H1 (cell line): ENCODE measurements around the gene PPME1. TPM values are rescaled to one million over a fixed set of nuclear protein-coding genes. Genes with fewer than 3 reads are reported as not detected.

ENCODE experiments used
- CTCF ChIA-PET: fragments of 300-600 bp; sonication (Branson Sonifier 250); formaldehyde crosslinking; loops from one replicate; lab custom pipeline; 2021; ENCODE audit not compliant: partially characterized antibody; lab: Charles Lee
- POLR2A ChIA-PET: fragments of 300-600 bp; sonication (Branson Sonifier 250); formaldehyde crosslinking; loops from one replicate; lab custom pipeline; 2021; ENCODE audit warnings: inconsistent platforms; ENCODE audit not compliant: partially characterized antibody; lab: Charles Lee
- DNase-seq, 2 experiments: peaks; one replicate each; pipeline versions ENCODE4 v3.0.0 to v3.0.0-alpha.2; 2010 to 2022; ENCODE audit warnings: low spot score in 2 of 2, low read depth in 1 of 2, mixed read lengths in 1 of 2
- FAIRE-seq: peaks from 2 replicates; lab custom pipeline; 2011; peaks lifted over from hg19 to GRCh38; lab: Jason Lieb, UNC
- H2AFZ ChIP-seq: 2 replicates; pipeline ENCODE4 v1.8.1; 2012; ENCODE audit warnings: low read length, inconsistent platforms
- H2AK5ac ChIP-seq: 2 replicates; pipeline ENCODE4 v1.6.1; 2013; ENCODE audit warnings: low read depth, low read length
- H2BK120ac ChIP-seq: replicated peaks from 2 replicates; pipeline ENCODE3; 2013; ENCODE audit warnings: low read depth, low read length, inconsistent platforms
- H2BK12ac ChIP-seq: 2 replicates; pipeline ENCODE4 v1.6.1; 2013; ENCODE audit warnings: low read depth, low read length
- H2BK15ac ChIP-seq: 2 replicates; pipeline ENCODE4 v1.6.1; 2013; ENCODE audit warnings: low read length
- H2BK20ac ChIP-seq: 2 replicates; pipeline ENCODE4 v1.6.1; 2013; ENCODE audit warnings: low read length
- H2BK5ac ChIP-seq: 2 replicates; pipeline ENCODE4 v1.6.1; 2013; ENCODE audit warnings: low read depth, low read length
- H3K14ac ChIP-seq: 2 replicates; pipeline ENCODE4 v1.6.1; 2013; ENCODE audit warnings: inconsistent platforms; ENCODE audit not compliant: insufficient read length
- H3K18ac ChIP-seq: 2 replicates; pipeline ENCODE4 v1.6.1; 2013; ENCODE audit warnings: low read length; ENCODE audit errors: extremely low read depth
- H3K23ac ChIP-seq: 2 replicates; pipeline ENCODE4 v1.6.1; 2013; ENCODE audit warnings: inconsistent platforms; ENCODE audit not compliant: insufficient read length
- H3K23me2 ChIP-seq: 2 replicates; pipeline ENCODE4 v1.6.1; 2013; ENCODE audit warnings: low read depth, low read length
- H3K27ac ChIP-seq: 2 replicates; pipeline ENCODE4 v1.6.1; 2011; ENCODE audit warnings: low read depth, low read length, inconsistent platforms
- H3K27me3 ChIP-seq, 4 experiments: replicated peaks in 1 of 4; 1 replicate in 1 of 4; 2 replicates in 3 of 4; pipeline versions ENCODE4 v1.6.1 to v1.8.1; 2011 to 2013; ENCODE audit warnings: low read length in 3 of 4, mild to moderate bottlenecking in 3 of 4, inconsistent platforms in 2 of 4, mixed read lengths in 2 of 4, moderate library complexity in 1 of 4; ENCODE audit not compliant: control insufficient read depth in 3 of 4, insufficient read depth in 3 of 4; ENCODE audit errors: extremely low read depth in 1 of 4
- H3K36me3 ChIP-seq, 4 experiments: 2 replicates each; pipeline versions ENCODE4 v1.6.1 to v1.8.1; 2011 to 2013; ENCODE audit warnings: mild to moderate bottlenecking in 4 of 4, low read length in 3 of 4, moderate library complexity in 2 of 4, control low read depth in 1 of 4, inconsistent platforms in 1 of 4; ENCODE audit not compliant: insufficient read depth in 4 of 4, control insufficient read depth in 2 of 4
- H3K4ac ChIP-seq: replicated peaks from 2 replicates; pipeline ENCODE3; 2013; ENCODE audit warnings: low read length, low read depth, mixed read lengths, inconsistent platforms; ENCODE audit not compliant: insufficient read length
- H3K4me1 ChIP-seq, 4 experiments: replicated peaks in 1 of 4; 1 replicate in 1 of 4; 2 replicates in 3 of 4; pipeline versions ENCODE4 v1.6.1 to v1.8.1; 2011 to 2013; ENCODE audit warnings: low read length in 3 of 4, inconsistent platforms in 2 of 4, mixed read lengths in 1 of 4; ENCODE audit not compliant: insufficient read depth in 4 of 4, control insufficient read depth in 3 of 4
- H3K4me2 ChIP-seq, 2 experiments: 2 replicates each; pipeline versions ENCODE4 v1.6.1 to v1.8.1; 2011 to 2013; ENCODE audit warnings: low read depth in 2 of 2, low read length in 2 of 2, control low read depth in 1 of 2, inconsistent platforms in 1 of 2, mild to moderate bottlenecking in 1 of 2; ENCODE audit not compliant: insufficient read depth in 1 of 2
- H3K4me3 ChIP-seq, 4 experiments: fragments of 200-600, 300-600 bp in 1 of 4; sonication (generic), shearing (Covaris generic), sonication (Bioruptor Twin) in 1 of 4; 2 replicates each; pipeline versions ENCODE4 v1.5.1 to v1.8.1; 2011 to 2016; ENCODE audit warnings: low read length in 4 of 4, low read depth in 3 of 4, control low read depth in 2 of 4, inconsistent platforms in 2 of 4, mild to moderate bottlenecking in 2 of 4, mixed read lengths in 1 of 4, moderate library complexity in 1 of 4; ENCODE audit not compliant: insufficient read depth in 2 of 4; ENCODE audit errors: extremely low read depth in 1 of 4
- H3K56ac ChIP-seq: replicated peaks from 2 replicates; pipeline ENCODE3; 2013; ENCODE audit warnings: low read depth, mild to moderate bottlenecking, mixed read lengths, low read length, inconsistent platforms; ENCODE audit not compliant: insufficient read length
- H3K79me1 ChIP-seq: 2 replicates; pipeline ENCODE4 v1.6.1; 2013; ENCODE audit warnings: low read depth, low read length, control low read depth
- H3K79me2 ChIP-seq, 2 experiments: 2 replicates each; pipeline versions ENCODE4 v1.6.1 to v1.8.1; 2012 to 2013; ENCODE audit warnings: low read length in 2 of 2, mild to moderate bottlenecking in 2 of 2, inconsistent platforms in 1 of 2; ENCODE audit not compliant: insufficient read depth in 2 of 2, control insufficient read depth in 1 of 2
- H3K9ac ChIP-seq, 4 experiments: replicated peaks in 1 of 4; 1 replicate in 1 of 4; 2 replicates in 3 of 4; pipeline versions ENCODE4 v1.6.1 to v1.8.1; 2011 to 2013; ENCODE audit warnings: low read depth in 3 of 4, low read length in 3 of 4, control low read depth in 2 of 4, mild to moderate bottlenecking in 2 of 4, moderate library complexity in 2 of 4, inconsistent platforms in 1 of 4; ENCODE audit errors: extremely low read depth in 1 of 4
- H3K9me3 ChIP-seq, 2 experiments: 2 replicates each; pipeline versions ENCODE4 v1.6.1 to v1.8.1; 2012 to 2013; ENCODE audit warnings: mild to moderate bottlenecking in 2 of 2, moderate library complexity in 2 of 2, control low read depth in 1 of 2, inconsistent platforms in 1 of 2, low read depth in 1 of 2, low read length in 1 of 2, mixed read lengths in 1 of 2; ENCODE audit not compliant: insufficient read depth in 2 of 2
- H4K20me1 ChIP-seq, 2 experiments: replicated peaks in 1 of 2; 2 replicates each; pipeline versions ENCODE3 to v1.8.1; 2011 to 2013; ENCODE audit warnings: inconsistent platforms in 2 of 2, low read length in 2 of 2, mild to moderate bottlenecking in 1 of 2; ENCODE audit not compliant: insufficient read depth in 2 of 2, control insufficient read depth in 1 of 2
- H4K5ac ChIP-seq: 2 replicates; pipeline ENCODE4 v1.6.1; 2013; ENCODE audit warnings: low read length, low read depth, mixed read lengths, inconsistent platforms; ENCODE audit not compliant: insufficient read length
- H4K8ac ChIP-seq: 2 replicates; pipeline ENCODE4 v1.8.0; 2013; ENCODE audit warnings: mild to moderate bottlenecking, moderate library complexity, low read length, inconsistent platforms; ENCODE audit not compliant: insufficient read depth; ENCODE audit errors: extremely low read depth
- H4K91ac ChIP-seq: replicated peaks from 2 replicates; pipeline ENCODE3; 2013; ENCODE audit warnings: low read length, mixed read lengths, inconsistent platforms; ENCODE audit not compliant: insufficient read length
- ASH2L ChIP-seq: fragments of 200-600, 300-600 bp; sonication (generic); IDR thresholded peaks from one replicate; pipeline ENCODE4 v1.7.1; 2017; ENCODE audit warnings: low read length
- BRCA1 ChIP-seq: IDR thresholded peaks from 2 replicates; pipeline ENCODE4 v1.6.1; 2012; ENCODE audit warnings: low read depth, low read length, improper control_type of control experiment
- CBX8 ChIP-seq: fragments of 300-800, 300-1000 bp; sonication (generic); IDR thresholded peaks from 2 replicates; pipeline ENCODE4 v1.7.1; 2016; ENCODE audit warnings: low read depth, low read length, borderline replicate concordance
- CREB1 ChIP-seq: IDR thresholded peaks from 2 replicates; pipeline ENCODE4 v1.6.1; 2012; ENCODE audit warnings: inconsistent platforms
- JUND ChIP-seq: IDR thresholded peaks from 2 replicates; pipeline ENCODE4 v1.6.1; 2011; ENCODE audit warnings: mild to moderate bottlenecking, improper control_type of control experiment, low read length
- KDM1A ChIP-seq: fragments of 200-600, 300-600 bp; sonication (generic); IDR thresholded peaks from 2 replicates; pipeline ENCODE4 v1.7.1; 2016; ENCODE audit warnings: mild to moderate bottlenecking, low read length, borderline replicate concordance
- RFX5 ChIP-seq: IDR thresholded peaks from 2 replicates; pipeline ENCODE4 v1.6.1; 2011; ENCODE audit warnings: low read depth, low read length, improper control_type of control experiment, borderline replicate concordance
- RXRA ChIP-seq: IDR thresholded peaks from 2 replicates; pipeline ENCODE4 v1.6.1; 2011; ENCODE audit warnings: low read depth, mild to moderate bottlenecking, low read length, moderate library complexity; ENCODE audit not compliant: insufficient read depth
- SP1 ChIP-seq: IDR thresholded peaks from 2 replicates; pipeline ENCODE4 v1.6.1; 2011; ENCODE audit warnings: low read depth, low read length
- ZNF274 ChIP-seq: IDR thresholded peaks from 2 replicates; pipeline ENCODE4 v1.7.0; 2012; ENCODE audit warnings: low read length, borderline replicate concordance; ENCODE audit errors: extremely low read depth
- WGBS, 2 experiments: shearing (Covaris generic) in 1 of 2; methylation state at CpG; one replicate each; pipeline versions ENCODE4 v1.1.6 to v1.1.7; 2013 to 2015; ENCODE audit warnings: low lambda C conversion rate in 2 of 2, mixed read lengths in 2 of 2, inconsistent platforms in 1 of 2, low coverage in 1 of 2, missing lambda C conversion rate in 1 of 2; ENCODE audit not compliant: insufficient replicate concordance in 2 of 2, insufficient coverage in 1 of 2, insufficient read length in 1 of 2; ENCODE audit errors: extremely low coverage in 1 of 2, missing lambda C conversion rate in 1 of 2; 5-methylcytosine and 5-hydroxymethylcytosine counted together
- polyA plus RNA-seq, 7 experiments: library from polyadenylated mRNA; depleted of rRNA in 3 of 7; stranded (reverse) in 5 of 7; unstranded in 2 of 7; fragments of >200 nt in 5 of 7; fragments of 200-250 nt in 2 of 7; gene quantifications; 1 replicate in 5 of 7; 2 replicates in 1 of 7; 4 replicates in 1 of 7; pipeline versions ENCODE4 v1.2.1 to v1.2.3, GENCODE V29; 2011 to 2013; ENCODE audit warnings: missing spikeins in 2 of 7, mixed read lengths in 2 of 7
- total RNA-seq: library from RNA; stranded (reverse); fragmentation: NEBNext Ultra II Directional; extraction: Animal tissue kit (Norgen Biotek cat#: 25700); gene quantifications from 2 replicates; pipeline ENCODE4 v1.2.1, GENCODE V29; 2021
- TF ChIP-seq, protein P1 (sequence below): IDR thresholded peaks from 2 replicates; pipeline ENCODE4 v1.6.1; 2012; ENCODE audit warnings: inconsistent platforms

The PPME1 gene
- total and polyA plus RNA-seq, 2 of the 8 experiments (the other 6 are each of a cell fraction or from before 2014, with no cell fraction given) = 55.1 to 64.5 TPM

- no peak overlapping the region for H3K56ac ChIP-seq
- H3K27ac ChIP-seq = no peak overlapping the region
- CTCF ChIA-PET = interaction anchor here (1.5 kb wide), 1 partner anchor 34 kb away, joined by 3 read pairs; no protein-coding TSS in a partner anchor
- H3K9me3 ChIP-seq = no peaks in the 10 kb centered on the region
- H4K5ac ChIP-seq = no peak overlapping the region
- peaks cover 2% of the 10 kb centered on the region in 2 experiments for H4K20me1 ChIP-seq
- H3K36me3 ChIP-seq = peaks cover 5 to 39% (median 18%) of the 10 kb centered on the region in 4 experiments; a peak in 6 of 8 replicates
- H2BK20ac ChIP-seq = no peak overlapping the region
- H4K8ac ChIP-seq = no peak overlapping the region
- no peak overlapping the region for H4K91ac ChIP-seq
- no peak overlapping the region for H2BK12ac ChIP-seq
- H3K79me2 ChIP-seq = no peaks in the 10 kb centered on the region
- H3K4me2 ChIP-seq = no peak overlapping the region
- H3K4ac ChIP-seq = no peak overlapping the region
- no peak overlapping the region for H2AK5ac ChIP-seq
- H3K27me3 ChIP-seq = no peaks in the 10 kb centered on the region
- H3K23ac ChIP-seq = no peak overlapping the region
- no peak overlapping the region for H3K4me3 ChIP-seq
- no peak overlapping the region for H3K9ac ChIP-seq
- DNase-seq = no peak
- H2BK120ac ChIP-seq = no peak overlapping the region
- H2BK5ac ChIP-seq = no peak overlapping the region
- WGBS, 2 experiments = 85% methylated on average over 2 of the region's 2 CpGs; no CpG with 5 or more reads in 1 of the 2 experiments
- no peaks in the 10 kb centered on the region for H3K79me1 ChIP-seq
- H2AFZ ChIP-seq = no peak overlapping the region
- no peak for FAIRE-seq
- POLR2A ChIA-PET = interaction anchor here (1.0 kb wide), 1 partner anchor 9 kb away, joined by 3 read pairs; no protein-coding TSS in a partner anchor
- H2BK15ac ChIP-seq = no peak overlapping the region
- no peaks in the 10 kb centered on the region for H3K23me2 ChIP-seq
- no peak overlapping the region for H3K18ac ChIP-seq
- H3K14ac ChIP-seq = no peak overlapping the region
- peaks cover 0 to 4% (median 4%) of the 10 kb centered on the region in 4 experiments; a peak in 3 of 7 replicates for H3K4me1 ChIP-seq
- TF ChIP-seq RFX5 (no peak), ZNF274 (no peak), BRCA1 (no peak), CREB1 (no peak), CBX8 (no peak), ASH2L (no peak), JUND (no peak), SP1 (no peak), RXRA (no peak), KDM1A (no peak)
- TF ChIP-seq, protein P1, sequence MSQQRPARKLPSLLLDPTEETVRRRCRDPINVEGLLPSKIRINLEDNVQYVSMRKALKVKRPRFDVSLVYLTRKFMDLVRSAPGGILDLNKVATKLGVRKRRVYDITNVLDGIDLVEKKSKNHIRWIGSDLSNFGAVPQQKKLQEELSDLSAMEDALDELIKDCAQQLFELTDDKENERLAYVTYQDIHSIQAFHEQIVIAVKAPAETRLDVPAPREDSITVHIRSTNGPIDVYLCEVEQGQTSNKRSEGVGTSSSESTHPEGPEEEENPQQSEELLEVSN = no peak
Observed at GRCh38 chr11:74249496-74249895, 78.4 kb downstream of the PPME1 start.
